Hematopoietic multipotent progenitor cell treated with erythropoietin and hydrocortisone succinate and interleukin-3 and kit ligand, for 8 days (in vitro differentiated cells): ENCODE measurements around the gene GRIK3.
"Not testable (repeated sequence)": the region's sequence is repeated elsewhere in the genome, so short reads cannot be mapped to it uniquely, and the experiment has no call there.

Source experiments
- DNase-seq: peaks from one replicate; pipeline ENCODE4 v3.0.0-alpha.2; 2015

The GRIK3 gene

DNA sequence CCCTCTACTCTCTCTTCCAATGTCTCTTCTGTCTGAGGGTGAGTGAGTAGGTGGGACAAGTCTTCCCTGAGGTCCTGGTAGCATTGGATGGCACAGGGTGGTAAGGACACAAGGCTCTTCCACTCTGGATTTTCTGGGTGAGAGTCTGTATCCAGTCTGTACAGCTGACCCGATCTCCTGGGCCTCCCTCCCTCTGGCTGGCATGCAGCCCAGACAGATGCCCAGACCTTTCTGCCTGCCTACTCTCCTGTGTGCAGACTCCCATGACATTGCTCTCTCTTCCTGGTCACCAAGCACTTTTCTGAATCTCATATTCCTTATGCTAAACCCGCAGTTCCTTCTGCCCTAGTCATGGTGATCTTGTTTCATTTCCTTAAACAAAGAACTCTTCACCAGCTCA is 100.3 kb downstream of the GRIK3 start:
- no peak for DNase-seq

DNA sequence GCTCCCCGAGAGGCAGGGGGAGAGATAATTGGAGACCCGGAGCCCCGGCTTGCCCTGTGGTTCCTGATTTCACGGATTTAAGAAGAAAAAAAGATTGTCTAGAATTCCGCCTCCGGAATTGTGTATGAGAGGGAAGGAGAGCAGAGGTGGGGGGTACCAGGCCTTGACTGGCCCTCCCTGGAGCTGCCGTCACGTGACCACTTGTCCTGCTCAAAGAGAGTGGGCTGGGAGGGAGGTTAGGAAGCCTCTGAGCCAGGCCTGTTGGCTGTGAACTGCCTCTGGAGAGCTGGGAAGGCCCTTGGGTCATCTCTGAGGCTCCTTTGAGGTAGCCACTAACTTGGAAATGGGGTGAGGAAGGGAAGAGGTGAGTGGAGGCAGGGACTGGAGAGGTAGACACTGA is 106.5 kb downstream of the GRIK3 start:
- DNase-seq: no peak

DNA sequence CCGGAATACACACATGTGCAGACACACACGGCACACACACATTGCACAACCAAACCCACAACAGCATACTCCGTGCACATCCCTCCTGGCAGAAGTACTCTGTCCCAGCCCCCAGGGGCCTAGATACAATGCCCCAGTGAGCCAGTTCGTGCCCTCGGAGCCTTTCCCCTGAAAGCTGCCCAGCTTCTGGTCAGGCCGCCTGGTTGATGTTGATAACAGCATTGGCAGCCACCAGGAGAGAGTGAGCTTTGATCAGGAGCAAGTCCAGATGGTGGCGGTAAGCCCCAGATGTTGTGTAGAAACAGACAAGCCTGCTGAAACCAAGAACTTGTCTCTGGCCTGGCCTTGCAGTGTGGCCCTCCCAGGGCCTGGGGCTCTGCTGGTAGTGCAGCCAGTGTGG is 109.1 kb downstream of the GRIK3 start:
- peak; percentile 14 for DNase-seq

DNA sequence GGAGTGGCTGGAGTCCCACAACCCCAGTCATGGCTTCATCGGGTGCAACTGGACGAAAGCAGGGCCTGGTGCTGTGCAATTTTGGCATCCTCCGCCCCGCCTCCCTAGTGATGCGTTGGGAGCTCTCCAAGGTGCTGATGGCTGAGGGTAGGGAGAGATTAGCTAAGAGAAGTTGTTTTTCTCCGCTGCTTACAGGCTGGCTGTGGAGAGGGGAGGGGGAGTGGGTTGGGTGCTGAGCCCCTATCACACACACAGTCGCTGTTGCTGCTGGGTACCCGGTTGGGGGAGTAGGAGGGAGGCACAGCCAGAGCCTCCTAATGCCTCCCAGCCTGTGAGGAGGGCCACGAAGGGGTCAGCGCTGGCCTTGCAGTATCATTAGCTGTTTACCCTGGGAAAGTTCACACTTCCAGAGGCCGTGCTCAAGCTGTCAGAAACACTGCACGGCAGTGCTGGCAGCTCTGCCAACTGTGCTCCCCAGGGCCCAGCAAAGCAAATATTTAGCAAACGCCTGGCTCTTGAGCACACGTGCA is 110.0 kb downstream of the GRIK3 start:
- DNase-seq: peak; percentile 64

DNA sequence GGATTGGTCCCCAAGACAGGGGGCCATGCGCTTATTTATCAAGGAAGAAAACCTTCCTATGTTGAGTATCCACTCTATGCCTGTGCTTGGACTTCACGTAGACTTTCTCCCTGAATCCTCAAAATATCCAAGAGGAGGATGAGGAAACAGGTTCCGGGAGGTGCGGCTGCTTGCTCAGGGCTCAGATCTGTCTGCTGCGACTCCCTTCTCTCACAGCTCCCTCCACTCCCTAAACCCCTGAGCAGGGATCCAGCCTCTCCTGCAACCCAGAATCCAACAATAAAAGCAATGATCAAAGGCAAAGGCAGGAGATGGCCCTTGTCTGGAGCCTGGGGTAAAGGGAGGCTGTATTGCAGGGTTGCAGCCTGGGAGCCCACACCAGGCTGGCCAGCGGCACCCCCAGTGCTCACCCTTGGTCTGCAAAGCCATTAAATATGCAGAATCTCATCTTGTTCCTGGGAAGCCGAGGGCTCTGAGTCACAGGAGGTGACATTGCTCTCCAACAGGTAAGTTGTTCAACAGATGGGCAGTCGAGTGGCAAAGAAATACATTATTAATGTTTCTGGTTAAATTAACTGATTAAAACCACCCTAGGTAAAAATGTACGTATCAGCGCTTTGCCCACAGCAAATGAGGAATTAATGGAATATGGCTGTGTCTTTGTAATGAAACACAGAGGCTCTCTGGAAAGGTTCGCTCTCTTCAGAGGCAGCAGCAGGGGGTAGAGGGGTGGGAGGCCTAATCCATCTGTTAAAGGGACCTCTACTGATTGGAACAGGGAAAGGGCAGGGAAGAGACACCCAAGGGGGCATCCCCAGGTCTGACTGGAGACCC is 111.5 kb downstream of the GRIK3 start:
- DNase-seq: no peak

DNA sequence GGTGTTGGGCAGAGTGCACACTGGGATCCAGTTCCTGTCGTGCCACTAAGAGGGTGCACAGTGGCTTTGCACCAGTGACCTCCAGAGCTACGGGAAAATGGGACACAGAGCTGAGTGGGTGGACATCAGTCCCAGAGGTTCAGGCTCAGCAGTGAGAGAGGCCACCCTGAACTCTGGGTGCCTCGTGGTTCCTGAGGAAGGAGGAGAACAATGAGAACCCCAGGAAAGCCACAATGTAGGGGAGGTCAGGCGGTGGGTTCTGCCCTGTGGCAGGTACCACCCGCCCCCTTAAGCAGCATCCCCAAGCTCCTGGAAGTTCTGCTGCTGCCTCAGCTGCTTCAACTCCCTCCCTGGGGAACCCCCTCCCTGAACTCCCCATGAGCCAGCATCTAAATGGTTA is 112.2 kb downstream of the GRIK3 start:
- no peak for DNase-seq

DNA sequence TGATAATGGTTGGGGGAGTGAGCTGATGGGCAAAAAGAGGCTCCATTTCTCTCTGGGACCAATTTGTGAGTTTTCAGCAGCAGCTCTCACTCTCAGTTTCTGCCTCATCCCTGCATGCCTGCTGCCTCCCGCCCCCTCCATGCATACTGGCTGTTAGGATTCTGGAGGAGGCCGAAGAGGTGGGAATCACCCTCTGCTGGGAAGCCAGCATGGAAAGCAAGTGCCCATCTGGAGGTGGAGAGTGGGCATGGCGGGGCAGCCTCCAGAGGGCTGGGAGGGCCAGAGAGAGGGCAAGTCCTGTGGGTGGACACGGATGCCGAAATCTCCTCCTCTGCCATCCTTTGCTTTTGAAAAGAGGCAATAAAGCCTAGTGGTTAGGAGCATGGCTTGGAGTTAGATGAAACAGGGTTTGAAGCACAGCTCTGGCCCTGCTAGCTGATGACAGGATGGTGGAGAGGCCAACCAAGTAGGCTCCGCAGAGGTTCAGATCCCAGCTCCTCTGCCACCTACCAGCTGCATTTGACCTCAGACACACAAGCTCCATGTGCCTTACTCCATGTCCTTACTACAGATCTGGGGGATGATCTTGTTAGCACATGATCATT is 113.4 kb downstream of the GRIK3 start:
- DNase-seq: no peak

DNA sequence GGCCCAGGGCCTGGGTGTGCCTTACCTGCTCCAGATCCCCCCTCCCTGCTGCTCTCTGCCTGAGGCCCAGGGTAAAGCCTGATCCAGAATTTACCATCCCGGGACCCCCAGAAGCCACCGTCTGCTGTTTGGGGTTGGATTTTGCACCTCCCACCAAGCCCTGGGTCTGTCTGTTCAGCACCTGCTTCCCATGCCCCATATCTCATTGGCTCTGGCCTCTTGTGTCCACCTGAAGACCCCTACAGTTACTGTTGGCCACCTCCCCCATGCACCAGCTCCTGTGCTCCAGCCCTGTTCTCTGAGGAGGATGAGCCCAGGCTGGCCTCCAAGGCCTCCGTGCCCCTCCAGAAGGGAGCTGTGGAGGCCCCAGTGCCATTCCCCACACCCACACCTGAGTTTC is 113.9 kb downstream of the GRIK3 start:
- DNase-seq: no peak

DNA sequence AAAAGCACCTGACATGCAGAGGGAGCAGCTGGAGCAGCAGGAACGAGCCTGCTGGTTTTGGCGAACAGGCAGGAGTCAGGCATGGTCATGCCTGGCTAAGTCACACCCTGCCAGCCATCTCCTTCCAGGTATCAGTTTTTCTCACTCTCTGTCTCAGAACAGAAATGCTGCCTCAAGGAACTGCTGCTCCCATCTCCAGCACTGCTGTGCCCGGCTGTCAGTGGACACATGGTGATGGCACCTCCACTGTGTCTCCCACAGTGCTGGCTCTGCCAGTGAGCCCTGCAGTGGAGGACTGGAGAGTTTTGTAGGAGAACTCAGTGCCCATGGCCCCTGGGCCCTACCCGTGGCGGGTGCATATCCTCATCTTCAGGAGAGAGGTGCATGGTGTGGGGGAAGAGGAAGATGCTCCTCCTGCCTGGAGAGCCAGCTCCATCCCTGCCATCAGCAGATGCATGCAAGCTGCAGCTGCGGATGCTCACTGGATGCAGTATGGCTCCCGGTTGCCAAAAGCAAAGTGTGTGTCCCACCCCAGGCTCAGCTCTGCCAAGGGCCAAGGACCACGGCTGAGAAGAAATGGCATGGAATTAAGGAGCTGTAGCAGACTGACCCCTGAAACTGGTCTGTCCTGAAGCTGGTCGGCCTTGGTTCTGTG is 114.7 kb downstream of the GRIK3 start:
- DNase-seq: no peak

DNA sequence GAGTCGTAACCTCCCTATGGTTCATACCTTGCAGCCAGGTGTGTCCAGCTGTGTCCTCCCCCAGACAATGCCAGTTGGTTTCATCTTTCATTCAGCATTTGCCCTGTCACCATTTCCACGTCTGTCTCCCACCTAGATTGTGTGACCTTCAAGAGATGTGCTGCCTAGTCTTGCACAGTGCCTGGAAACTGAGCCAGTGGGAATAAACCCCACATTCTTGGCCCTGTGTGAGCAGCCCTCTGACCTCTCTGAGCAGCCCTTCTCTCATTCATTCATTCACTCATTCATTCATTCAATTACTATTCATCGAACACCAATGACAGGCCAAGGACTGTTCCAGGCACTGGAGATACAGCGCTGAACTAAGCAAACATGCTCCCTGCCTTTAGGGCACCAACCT is 115.7 kb downstream of the GRIK3 start:
- DNase-seq: no peak

DNA sequence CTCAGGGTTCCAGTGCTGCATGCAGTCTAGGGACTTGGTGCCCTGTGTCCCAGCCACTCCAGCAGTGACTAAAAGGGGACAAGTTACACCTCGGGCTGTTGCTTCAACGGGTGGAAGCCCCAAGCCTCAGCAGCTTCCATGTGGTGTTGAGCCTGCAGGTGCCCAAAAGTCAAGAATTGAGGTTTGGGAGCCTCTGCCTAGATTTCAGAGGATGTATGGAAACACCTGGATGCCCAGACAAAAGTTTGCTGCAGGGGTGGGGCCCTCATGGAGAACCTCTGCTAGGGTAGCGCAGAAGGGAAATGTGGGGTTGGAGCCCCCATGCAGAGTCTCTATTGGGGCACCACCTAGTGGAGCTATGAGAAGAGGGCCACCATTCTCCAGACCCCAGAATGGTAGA is 117.8 kb downstream of the GRIK3 start:
- DNase-seq: not testable (repeated sequence)

DNA sequence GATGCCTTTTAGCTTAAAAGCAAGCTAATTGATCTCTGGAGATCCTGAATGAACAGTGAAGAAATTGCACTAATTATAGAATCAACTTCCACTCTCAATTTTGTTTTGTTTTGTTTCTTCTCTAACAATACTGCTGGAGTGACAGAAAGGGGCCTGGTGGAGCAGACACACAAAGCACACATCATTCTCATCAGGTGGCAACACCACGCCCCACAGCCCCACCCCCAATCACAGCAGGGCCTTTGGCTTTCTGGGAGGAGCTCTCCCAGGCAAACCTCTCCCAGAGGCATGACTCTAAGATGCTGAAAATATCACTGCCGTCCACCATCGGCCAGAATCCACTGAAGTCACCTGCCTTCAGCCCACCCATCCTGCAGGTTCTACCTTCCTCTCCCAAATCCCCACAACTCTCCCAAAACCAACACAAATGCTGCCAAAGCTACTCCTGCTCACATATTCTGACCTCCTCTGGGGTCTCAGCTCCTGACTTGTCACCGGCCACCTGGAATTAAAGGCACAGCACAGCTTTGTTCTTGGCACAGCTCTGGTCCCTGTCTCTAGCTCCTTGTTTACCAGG is 120.7 kb downstream of the GRIK3 start:
- no peak for DNase-seq

DNA sequence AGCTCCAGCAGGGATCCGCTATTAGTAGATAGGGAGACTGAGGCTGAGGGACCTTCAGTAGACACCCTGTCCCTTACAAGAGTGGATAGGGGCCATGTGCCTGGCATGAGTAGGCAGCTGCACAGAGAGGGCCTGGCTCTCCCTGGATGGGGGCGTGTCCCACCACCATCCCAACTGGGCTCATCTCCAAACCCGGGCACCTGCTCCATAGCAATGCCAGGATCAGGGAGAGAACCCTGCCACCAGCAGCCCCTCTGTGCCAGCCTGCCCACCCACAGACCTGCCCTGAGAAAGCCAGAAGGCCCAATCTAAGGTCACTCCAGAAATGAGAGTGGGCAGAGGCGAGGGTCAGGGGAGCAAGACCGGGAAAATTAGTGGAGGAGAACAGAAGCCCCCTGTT is 121.3 kb downstream of the GRIK3 start:
- no peak for DNase-seq

DNA sequence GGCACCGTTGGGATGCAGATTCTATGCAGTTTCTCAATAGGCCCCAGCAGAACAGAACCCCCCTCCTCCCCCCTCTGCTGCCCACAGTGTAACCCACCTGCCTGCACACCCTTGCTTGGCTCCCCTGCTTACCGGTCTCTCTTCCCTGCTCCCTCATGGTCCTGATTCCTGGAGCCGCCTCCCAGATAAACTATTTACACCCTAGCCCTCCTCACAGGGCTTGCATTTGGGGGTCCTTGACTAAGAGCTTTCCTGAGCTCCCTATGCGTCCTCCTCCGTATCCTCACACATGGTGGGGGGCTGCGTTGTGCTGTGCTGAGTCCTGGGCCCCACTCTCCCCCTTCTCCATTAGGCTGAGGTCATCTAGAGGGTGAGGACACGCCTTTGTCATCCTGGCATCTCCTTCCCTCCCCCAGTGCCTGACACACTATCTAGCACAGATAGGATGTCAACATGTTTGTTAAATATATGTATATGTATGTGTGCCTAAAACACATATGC is 121.9 kb downstream of the GRIK3 start:
- DNase-seq: no peak

DNA sequence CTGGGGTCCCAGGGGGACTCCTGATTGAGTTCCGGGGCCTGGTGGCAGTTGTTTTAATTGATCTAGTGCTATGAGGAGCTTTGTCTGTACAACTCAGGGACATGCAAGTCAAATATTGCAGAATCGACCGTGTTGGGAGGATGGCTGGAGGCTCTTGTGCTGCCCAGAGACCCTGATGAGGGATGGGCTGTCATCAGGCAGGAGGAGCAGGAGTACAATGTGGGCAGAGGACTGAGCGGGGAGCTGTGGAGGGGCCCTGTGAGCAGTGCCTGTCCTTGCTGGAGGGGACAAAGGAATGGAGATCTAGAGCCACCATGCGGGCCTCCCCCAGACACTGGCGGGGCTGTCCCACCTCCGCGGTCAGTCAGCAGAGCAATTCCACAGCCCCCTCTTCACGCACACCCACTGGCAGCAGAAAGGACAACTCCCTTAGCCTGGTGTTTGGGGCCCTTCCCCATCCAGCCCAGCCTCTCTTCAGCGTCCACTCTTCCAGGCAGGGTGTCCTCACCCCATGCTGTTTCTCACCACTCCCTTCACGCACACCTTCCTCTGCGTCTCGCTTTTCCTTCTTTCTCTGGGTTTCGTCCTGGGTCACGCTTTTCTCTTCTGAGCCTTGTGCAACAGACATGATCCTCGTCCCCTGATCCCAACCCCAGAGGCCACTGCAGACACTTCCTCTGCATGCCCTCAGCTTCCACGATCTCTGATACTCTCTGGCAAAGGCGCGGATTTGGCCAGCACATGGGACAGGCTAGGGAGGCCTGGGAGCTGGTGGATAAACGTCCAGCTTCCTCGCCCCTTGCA is 122.6 kb downstream of the GRIK3 start:
- no peak for DNase-seq

DNA sequence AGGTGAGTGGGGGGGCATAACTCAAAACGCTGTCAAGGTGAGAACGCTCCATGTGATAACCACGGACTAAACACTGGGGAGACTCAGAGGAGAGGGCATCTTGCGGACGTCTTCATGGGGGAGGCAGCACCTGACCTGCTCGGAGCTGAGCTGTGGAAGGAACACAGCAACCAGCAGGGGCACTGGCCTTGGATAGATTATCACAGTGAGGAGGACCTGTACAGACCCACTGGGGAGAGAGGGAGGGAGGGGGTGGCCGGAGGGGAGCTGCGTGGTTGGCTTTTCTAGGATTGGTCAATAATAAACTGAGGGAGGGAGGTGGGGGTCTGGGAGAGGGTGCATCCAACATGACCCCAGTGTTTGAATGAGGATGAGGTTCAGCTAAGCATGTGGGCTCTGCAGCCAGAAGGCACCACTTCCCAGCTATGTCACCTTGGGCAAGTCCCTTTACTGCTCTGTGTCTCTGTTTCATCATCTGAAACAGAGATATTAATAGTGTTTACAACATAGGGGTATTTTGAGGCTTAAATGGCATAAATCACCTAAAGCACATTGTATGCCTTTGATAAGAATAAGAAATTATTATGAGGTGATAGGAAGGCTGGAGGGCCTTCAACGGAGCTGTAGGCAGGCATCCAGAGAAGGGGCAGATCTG is 123.3 kb downstream of the GRIK3 start:
- no peak for DNase-seq

DNA sequence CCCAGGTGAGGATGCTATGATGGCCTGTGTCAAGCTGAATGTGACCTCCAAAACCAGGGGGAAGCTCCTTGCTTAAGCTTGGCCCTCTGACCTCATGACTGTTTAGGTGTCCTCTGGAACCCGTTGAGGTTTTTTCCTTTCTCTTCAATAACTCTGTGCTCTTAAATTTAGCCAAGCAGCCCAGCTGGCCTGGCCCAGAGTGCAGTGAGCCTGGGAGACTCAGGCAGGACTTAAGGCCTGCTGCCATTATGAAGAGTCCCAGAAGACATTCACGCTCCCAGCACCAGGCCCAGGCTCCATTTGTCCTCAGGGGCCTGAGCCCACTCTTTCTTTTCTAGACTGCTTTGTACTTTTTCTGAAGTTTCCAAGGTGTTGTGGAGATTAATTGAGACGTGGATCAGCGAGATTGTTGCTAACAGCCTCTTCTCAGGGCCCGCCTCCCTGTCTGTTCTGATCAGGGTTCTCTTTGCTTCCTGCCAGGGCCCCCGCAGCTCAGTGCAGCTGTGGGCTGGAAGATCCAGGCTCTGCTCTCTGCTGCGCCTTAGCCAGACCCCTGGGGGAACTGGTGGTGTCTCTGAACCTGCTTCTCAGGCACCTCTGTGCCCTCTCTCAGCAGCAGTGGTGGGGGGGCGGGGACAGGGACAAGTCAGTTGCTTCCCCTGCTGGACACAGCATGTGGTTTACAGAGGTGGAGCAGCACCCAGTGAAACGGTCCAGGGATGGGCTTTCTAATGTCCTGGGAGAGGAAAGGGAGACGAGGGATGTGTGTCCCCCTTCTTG is 124.2 kb downstream of the GRIK3 start:
- no peak for DNase-seq

DNA sequence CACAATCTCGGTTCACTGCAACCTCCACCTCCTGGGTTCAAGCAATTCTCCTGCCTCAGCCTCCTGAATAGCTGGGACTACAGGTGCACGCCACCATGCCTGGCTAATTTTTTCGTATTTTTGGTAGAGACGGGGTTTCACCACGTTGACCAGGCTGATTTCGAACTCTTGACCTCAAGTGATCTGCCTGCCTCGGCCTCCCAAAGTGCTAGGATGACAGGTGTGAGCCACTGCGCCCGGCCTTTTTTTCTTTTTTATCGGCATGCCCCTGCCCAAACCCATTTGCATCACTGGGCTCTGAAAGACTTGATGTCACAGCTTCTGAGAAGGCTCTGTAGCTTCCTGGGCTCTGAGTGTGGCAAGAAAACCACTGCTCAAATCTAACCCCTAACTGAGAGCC is 125.0 kb downstream of the GRIK3 start:
- DNase-seq: not testable (repeated sequence)

DNA sequence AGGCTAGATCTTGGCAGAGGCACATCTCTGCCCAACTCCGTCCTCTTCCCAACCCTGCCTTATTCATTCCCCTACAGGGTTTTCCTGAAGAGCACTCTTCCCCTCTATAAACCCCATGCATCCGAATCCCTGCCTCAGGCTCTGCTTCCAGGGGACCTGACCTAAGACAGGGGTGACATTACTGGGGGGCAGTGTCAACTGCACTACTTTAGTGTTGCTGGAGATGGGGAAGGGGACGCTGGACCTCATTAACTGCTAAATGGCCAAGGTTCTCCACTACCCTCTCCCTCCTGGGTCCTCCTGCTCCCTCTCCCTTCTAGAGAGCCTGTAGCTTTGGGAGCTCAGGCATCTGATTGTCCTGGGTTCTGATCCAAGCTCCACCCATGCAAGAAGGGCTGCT is 126.2 kb downstream of the GRIK3 start:
- DNase-seq: no peak

DNA sequence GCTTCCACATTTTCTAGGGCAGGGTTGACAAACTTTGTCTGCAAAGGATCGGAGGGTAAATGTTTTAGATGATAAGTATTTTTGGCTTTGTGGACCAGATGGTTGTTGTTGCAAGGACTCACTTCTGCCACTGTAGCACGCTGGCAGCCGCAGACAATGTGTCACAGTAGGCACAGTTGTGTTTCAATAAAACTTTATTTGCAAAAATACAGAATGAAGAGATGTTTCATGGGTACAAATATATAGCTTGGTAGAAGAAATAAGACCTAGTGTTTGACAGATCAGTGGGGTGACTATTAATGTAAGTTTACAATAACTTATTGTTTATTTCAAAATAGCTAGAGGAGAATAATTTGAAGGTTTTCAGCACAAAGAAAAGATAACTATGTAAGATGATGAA is 127.8 kb downstream of the GRIK3 start:
- no peak for DNase-seq

DNA sequence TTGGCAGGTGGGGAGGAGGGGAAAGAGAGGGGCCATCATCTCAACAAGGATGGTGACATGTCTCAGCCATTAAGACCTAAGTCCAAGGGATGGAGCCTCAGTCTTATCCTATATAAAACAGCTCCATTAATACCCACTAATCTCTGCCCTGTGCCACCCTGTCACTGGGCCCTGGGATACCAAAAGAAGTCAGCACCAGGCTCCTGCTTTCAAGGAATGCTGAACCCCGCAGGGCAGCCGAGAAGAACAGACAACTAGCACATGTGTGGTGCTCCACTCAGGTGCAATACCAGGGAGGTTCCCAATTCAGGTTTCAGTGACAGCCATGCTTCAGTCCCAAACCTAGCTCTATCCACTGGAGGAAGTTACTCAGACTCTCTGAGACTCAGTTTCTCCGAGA is 128.4 kb downstream of the GRIK3 start:
- DNase-seq: no peak
